ENCODE measurements around the gene CYP26B1.

Gene CYP26B1

GRCh38 chr2:72141881-72142451 lies 5.7 kb downstream of the CYP26B1 start:
- no peak overlapping the region for H3K4me3 ChIP-seq (ENCODE audit: low read length)
- no peak for DNase-seq (ENCODE audit: low read depth)
- TF ChIP-seq CTCF (conservative IDR thresholded peaks at IDR 0.05; ENCODE audit: low read depth, low read length): no peak

- DNase-seq (ENCODE audit: low read depth): no peak
- H3K4me3 ChIP-seq (ENCODE audit: low read length): no peak overlapping the region
- no peak for TF ChIP-seq CTCF (conservative IDR thresholded peaks at IDR 0.05; ENCODE audit: low read depth, low read length)
Measured at GRCh38 chr2:72141032-72141645, 6.5 kb downstream of the CYP26B1 start.

- no peak for DNase-seq (ENCODE audit: low read depth)
- H3K4me3 ChIP-seq (ENCODE audit: low read length): no peak overlapping the region
- no peak for TF ChIP-seq CTCF (conservative IDR thresholded peaks at IDR 0.05; ENCODE audit: low read depth, low read length)
Measured at GRCh38 chr2:72140621-72140960, 7.1 kb downstream of the CYP26B1 start.

GRCh38 chr2:72139874-72140620 lies 7.6 kb downstream of the CYP26B1 start:
- no peak overlapping the region for H3K4me3 ChIP-seq (ENCODE audit: low read length)
- DNase-seq (ENCODE audit: low read depth): no peak
- TF ChIP-seq CTCF (conservative IDR thresholded peaks at IDR 0.05; ENCODE audit: low read depth, low read length): no peak

- H3K4me3 ChIP-seq (ENCODE audit: low read length): no peak overlapping the region
- no peak for DNase-seq (ENCODE audit: low read depth)
- no peak for TF ChIP-seq CTCF (conservative IDR thresholded peaks at IDR 0.05; ENCODE audit: low read depth, low read length)
Measured at GRCh38 chr2:72139471-72139873, 8.2 kb downstream of the CYP26B1 start.

- DNase-seq (ENCODE audit: low read depth): no peak
- TF ChIP-seq CTCF (conservative IDR thresholded peaks at IDR 0.05; ENCODE audit: low read depth, low read length): no peak
- no peak overlapping the region for H3K4me3 ChIP-seq (ENCODE audit: low read length)
Measured at GRCh38 chr2:72138921-72139381, 8.7 kb downstream of the CYP26B1 start.
